Heart left ventricle (tissue), 16 donors: ENCODE results near the gene LTO1. TPM values are rescaled to one million over a fixed set of nuclear protein-coding genes. Genes with fewer than 3 reads are reported as not detected.
A peak's percentile ranks its signal among the peaks of the same experiment; 100 is the strongest.

Experiments used
- ATAC-seq, 4 donors: fragments of 200-7000 bp; cut with Tn5 transposase; one replicate each; pipeline ENCODE4 v1.9.1; 2020 to 2022; ENCODE audit warnings: moderate library complexity in 4 of 4, mild to moderate bottlenecking in 3 of 4, moderate number of reproducible peaks in 1 of 4
- DNase-seq, 5 donors: peaks; one replicate each; pipeline ENCODE4 v3.0.0-alpha.2; 2020
- H3K27ac ChIP-seq, 12 donors: fragments of 200-600 bp; sonication (generic) in 4 of 12; one replicate each; pipeline versions ENCODE4 v1.5.0 to v1.8.0; 2016 to 2022; ENCODE audit warnings: mild to moderate bottlenecking in 2 of 12
- H3K27me3 ChIP-seq, 9 donors: fragments of 200-600 bp; sonication (generic) in 2 of 9; one replicate each; pipeline versions ENCODE4 v1.5.1 to v1.8.0; 2016 to 2022; ENCODE audit warnings: mild to moderate bottlenecking in 3 of 9
- H3K36me3 ChIP-seq, 9 donors: fragments of 200-600 bp; sonication (generic) in 2 of 9; one replicate each; pipeline versions ENCODE4 v1.5.0 to v1.8.0; 2018 to 2022; ENCODE audit warnings: mild to moderate bottlenecking in 2 of 9
- H3K4me1 ChIP-seq, 12 donors: fragments of 200-600 bp; sonication (generic) in 4 of 12; one replicate each; pipeline versions ENCODE4 v1.5.0 to v1.8.0; 2016 to 2022; ENCODE audit warnings: mild to moderate bottlenecking in 3 of 12
- H3K4me3 ChIP-seq, 12 donors: fragments of 200-600 bp; sonication (generic) in 4 of 12; one replicate each; pipeline versions ENCODE4 v1.5.0 to v1.8.0; 2017 to 2022; ENCODE audit warnings: mild to moderate bottlenecking in 9 of 12, moderate library complexity in 4 of 12
- H3K9me3 ChIP-seq, 12 donors: fragments of 200-600 bp; sonication (generic) in 4 of 12; one replicate each; pipeline versions ENCODE4 v1.5.0 to v1.8.0; 2016 to 2022; ENCODE audit warnings: mild to moderate bottlenecking in 1 of 12
- POLR2A ChIP-seq, 2 donors: fragments of 450-650 bp; IDR thresholded peaks; one replicate each; pipeline ENCODE4 v1.6.1; 2017; ENCODE audit warnings: antibody characterized with exemption in 2 of 2, mild to moderate bottlenecking in 2 of 2, moderate library complexity in 2 of 2
- WGBS, 4 donors: extraction: QIAGEN DNeasy Blood & Tissue Kit in 2 of 4; methylation state at CpG; one replicate each; pipeline versions ENCODE4 v1.1.5 to v1.1.7; 2013 to 2018; 5-methylcytosine and 5-hydroxymethylcytosine counted together
- intact Hi-C, 10 donors: fragments of 100-400 bp; cut with DNase I; formaldehyde crosslinking; loops; one replicate each; pipeline versions ENCODE4 v1.11.1 to v1.14.2; 2022
- polyA plus RNA-seq, 2 donors: library from polyadenylated mRNA; stranded (reverse); fragments of 200-250 nt; gene quantifications; one replicate each; pipeline ENCODE4 v1.2.3, GENCODE V29; 2013
- total RNA-seq, 9 donors: library from RNA; depleted of rRNA in 2 of 9; stranded (reverse); fragments of >200 nt in 2 of 9; fragmentation: NEBNext Ultra II Directional in 3 of 9; extraction: Animal tissue kit (Norgen Biotek cat#: 25700) in 3 of 9; gene quantifications; one replicate each; pipeline versions ENCODE4 v1.1.0 to v1.2.4, GENCODE V29; 2016 to 2023
- TF ChIP-seq, protein P1 (sequence below), 12 donors: fragments of 200-600 bp; sonication (generic) in 4 of 12; IDR thresholded peaks; one replicate each; pipeline versions ENCODE4 v1.5.0 to v1.8.0; 2018 to 2022; ENCODE audit warnings: antibody characterized with exemption in 12 of 12, mild to moderate bottlenecking in 5 of 12
- donor health status: ischemic (EF 13 %, LVEDD 7.1; RV severe dilation, severe dysfunction).
- donor health status: healthy with polysubstance abuse.
- donor health status: DM: no; HTN: yes; CAD: no.
- donor health status: DM: no; HTN: no; CAD: no.
- donor health status: ischemic (EF 25% LVEDD 6.9; RV normal size, moderate dysfunction).
- donor health status: ischemic (EF 25% LVEDD 5.7; RV mildly dilated, moderate dysfunction).
- donor health status: healthy.
- donor health status: DM: yes; HTN: yes; CAD: no.
- donor health status: ischemic (EF 35%, LVEDD 5.7; RV mildly dilated, moderate dysfunction).
- donor health status: nonischemic (EF 11% LVEDD 7.7; RV severe dilation, severe dysfunction).
- donor health status: DM: yes; HTN: yes; CAD: no.
- donor health status: PGD.
- donor health status: ischemic (EF 29% LVEDD 5.4; RV normal size, mild dysfunction).
- donor health status: nonischemic (EF 23%, LVEDD 6.1; RV moderate dilation, normal function).

Gene LTO1
- total and polyA plus RNA-seq, 11 donors, result 4.1 to 14.4 (median 9.4) TPM

DNA sequence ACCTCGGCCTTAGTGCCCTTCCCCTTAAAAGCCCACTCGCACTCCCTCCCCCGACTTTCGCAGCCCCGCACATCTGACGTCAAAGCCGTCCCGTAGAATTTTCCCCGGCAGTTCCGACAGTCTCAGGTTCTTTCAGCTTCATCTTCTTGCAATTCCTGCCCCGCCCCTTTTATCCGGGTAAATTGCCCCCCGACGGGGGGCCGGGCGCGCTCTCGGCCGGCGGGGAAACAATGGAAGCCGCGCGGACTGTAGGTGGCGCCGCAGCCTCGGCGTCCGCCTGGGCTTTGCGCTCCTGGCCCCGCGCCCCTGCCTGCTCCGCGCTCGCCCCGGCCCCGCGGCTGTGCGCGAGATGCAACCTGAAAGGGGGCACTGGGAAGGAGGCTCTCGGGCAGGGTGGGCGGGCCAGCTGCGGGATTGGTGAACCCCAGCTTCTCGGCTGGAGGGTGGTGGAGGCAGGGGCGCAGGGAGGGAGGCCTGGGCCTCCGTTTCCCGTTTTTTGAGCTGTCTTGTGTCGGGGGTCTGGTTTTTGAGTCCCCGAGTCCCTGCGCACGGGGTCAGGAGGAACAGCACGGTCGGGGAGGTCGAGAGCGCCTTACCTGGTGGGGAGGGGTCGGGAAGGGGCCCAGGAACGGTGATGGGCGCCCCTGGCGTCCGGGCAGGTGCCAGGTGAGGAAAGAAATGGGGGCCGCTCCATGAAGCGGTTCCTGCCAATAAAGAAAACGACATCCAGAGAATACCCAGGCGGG, 29.5 kb upstream of the LTO1 start:
- ATAC-seq (peak in 1 of 4 donors; percentile 70), DNase-seq (no peak)
- no peak for TF ChIP-seq POLR2A (IDR thresholded peaks at IDR 0.05)
- TF ChIP-seq, protein P1, sequence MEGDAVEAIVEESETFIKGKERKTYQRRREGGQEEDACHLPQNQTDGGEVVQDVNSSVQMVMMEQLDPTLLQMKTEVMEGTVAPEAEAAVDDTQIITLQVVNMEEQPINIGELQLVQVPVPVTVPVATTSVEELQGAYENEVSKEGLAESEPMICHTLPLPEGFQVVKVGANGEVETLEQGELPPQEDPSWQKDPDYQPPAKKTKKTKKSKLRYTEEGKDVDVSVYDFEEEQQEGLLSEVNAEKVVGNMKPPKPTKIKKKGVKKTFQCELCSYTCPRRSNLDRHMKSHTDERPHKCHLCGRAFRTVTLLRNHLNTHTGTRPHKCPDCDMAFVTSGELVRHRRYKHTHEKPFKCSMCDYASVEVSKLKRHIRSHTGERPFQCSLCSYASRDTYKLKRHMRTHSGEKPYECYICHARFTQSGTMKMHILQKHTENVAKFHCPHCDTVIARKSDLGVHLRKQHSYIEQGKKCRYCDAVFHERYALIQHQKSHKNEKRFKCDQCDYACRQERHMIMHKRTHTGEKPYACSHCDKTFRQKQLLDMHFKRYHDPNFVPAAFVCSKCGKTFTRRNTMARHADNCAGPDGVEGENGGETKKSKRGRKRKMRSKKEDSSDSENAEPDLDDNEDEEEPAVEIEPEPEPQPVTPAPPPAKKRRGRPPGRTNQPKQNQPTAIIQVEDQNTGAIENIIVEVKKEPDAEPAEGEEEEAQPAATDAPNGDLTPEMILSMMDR (IDR thresholded peaks at IDR 0.05), result peak in 11 of 12 donors; percentile 21 to 57 (median 48)
- peaks cover 38 to 83% (median 59%) of the 10 kb centered on the region in 9 donors for H3K27me3 ChIP-seq
- no peaks in the 10 kb centered on the region for H3K36me3 ChIP-seq
- H3K4me1 ChIP-seq, result peaks cover 0 to 40% (median 13%) of the 10 kb centered on the region in 12 donors
- no peak overlapping the region for H3K27ac ChIP-seq
- no peaks in the 10 kb centered on the region for H3K9me3 ChIP-seq
- intact Hi-C loops, result loop anchor here in 6 of 10 donors (2.0 to 5.0 kb wide), 4 partner anchors 183 to 488 kb away; no protein-coding TSS in a partner anchor
- H3K4me3 ChIP-seq, result peak overlapping the region in 8 of 12 donors; percentile 6 to 32 (median 18)
- WGBS, 4 donors, result 4 to 7% (median 5%) methylated on average over 54 to 63 of the region's 63 CpGs

DNA sequence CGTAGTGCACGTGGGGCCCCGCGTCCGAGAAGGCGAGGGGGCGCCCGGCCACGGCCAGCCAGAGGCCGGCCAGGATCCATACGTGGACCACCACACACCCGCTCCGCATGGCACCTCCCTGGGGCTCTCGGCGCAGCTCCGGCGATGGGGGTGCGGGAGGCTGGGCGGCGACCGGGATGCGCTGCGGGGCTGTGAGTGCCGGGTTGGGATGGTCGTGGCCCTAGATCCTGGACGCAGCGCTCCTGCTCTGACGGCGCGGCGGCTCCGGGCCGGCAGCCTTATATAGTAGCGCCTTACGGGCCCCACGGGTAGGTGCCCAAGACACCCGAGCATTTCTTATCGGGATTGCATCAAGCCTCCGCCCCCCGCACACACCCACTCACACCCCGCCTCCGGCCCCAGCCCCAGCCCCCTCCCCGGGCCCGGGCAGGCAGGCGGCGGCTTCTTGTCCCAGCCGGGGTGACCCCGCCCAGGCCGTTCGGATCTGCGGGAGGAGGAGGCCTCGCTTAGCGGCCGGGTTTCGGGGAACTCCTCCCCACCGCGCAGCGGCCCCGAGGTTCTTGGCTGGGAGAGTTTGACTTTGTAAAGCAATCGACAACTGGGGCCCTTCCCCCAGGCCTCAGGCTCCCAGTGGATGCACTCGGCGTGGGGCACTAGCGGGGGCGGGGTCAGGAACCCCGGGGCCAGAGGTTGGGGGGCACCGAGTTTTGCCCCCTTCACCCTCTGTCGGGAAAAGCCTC, 28.8 kb upstream of the LTO1 start, which contains the start of gene FGF19:
Gene FGF19, minus strand, starts transcription at position 255 of the 740 bp plus-strand sequence. Its CDS starts 146 bp downstream, at position 109.
- 1 to 2% (median 2%) methylated on average over 25 to 67 of the region's 67 CpGs for WGBS, 4 donors
- Histone ChIP-seq H3K27ac (no peak within 1 kb of the TSS), H3K4me3 (peak within 1 kb of the TSS in 8 of 12 donors; percentile 6 to 32 (median 18)), H3K27me3 (peaks cover 43 to 86% (median 63%) of the 10 kb centered on the region in 9 donors), H3K9me3 (no peaks in the 10 kb centered on the region), H3K4me1 (peaks cover 0 to 40% (median 13%) of the 10 kb centered on the region in 12 donors), H3K36me3 (no peaks in the 10 kb centered on the region)
- TF ChIP-seq POLR2A (IDR thresholded peaks at IDR 0.05), result no peak
- TF ChIP-seq, protein P1 (IDR thresholded peaks at IDR 0.05), result no peak
- no peak for ATAC-seq
- intact Hi-C loops, result loop anchor here in 2 of 10 donors (2.0 to 5.0 kb wide), 2 partner anchors 183 to 185 kb away; no protein-coding TSS in a partner anchor
- no peak for DNase-seq

- DNase-seq (no peak), ATAC-seq (no peak)
- WGBS, 4 donors, result 1 to 10% (median 2%) methylated on average over 2 to 34 of the region's 34 CpGs
- intact Hi-C loops, result loop anchor here in 1 of 10 donors (5.0 kb wide), 1 partner anchor 184 kb away; no protein-coding TSS in a partner anchor
- Histone ChIP-seq H3K27me3 (peaks cover 46 to 88% (median 59%) of the 10 kb centered on the region in 9 donors), H3K27ac (no peak overlapping the region), H3K9me3 (no peaks in the 10 kb centered on the region), H3K4me3 (peak overlapping the region in 1 of 12 donors; percentile 18), H3K4me1 (peaks cover 0 to 40% (median 13%) of the 10 kb centered on the region in 12 donors), H3K36me3 (no peaks in the 10 kb centered on the region)
- TF ChIP-seq, protein P1 (IDR thresholded peaks at IDR 0.05), result no peak
- TF ChIP-seq POLR2A (IDR thresholded peaks at IDR 0.05), result no peak
Measured at GRCh38 chr11:69703453-69703767, 28.3 kb upstream of the LTO1 start.
